Subcutaneous adipose tissue (tissue), 4 donors: ENCODE results near the gene ASB2. TPM values are rescaled to one million over a fixed set of nuclear protein-coding genes. Genes with fewer than 3 reads are reported as not detected.

Experiments
- total RNA-seq, 4 donors: library from RNA; depleted of rRNA; stranded (reverse); fragments of >200 nt; gene quantifications; one replicate each; pipeline ENCODE4 v1.1.0, GENCODE V29; 2016
- TF ChIP-seq, protein P1 (sequence below): fragments of 450-650 bp; IDR thresholded peaks from one replicate; pipeline ENCODE4 v1.5.1; 2016; ENCODE audit warnings: low read depth, mild to moderate bottlenecking, control low read depth, antibody characterized with exemption, moderate library complexity

ASB2 gene
- total RNA-seq, 4 donors from 2014 or later: 0.34 TPM; not detected in 3

DNA sequence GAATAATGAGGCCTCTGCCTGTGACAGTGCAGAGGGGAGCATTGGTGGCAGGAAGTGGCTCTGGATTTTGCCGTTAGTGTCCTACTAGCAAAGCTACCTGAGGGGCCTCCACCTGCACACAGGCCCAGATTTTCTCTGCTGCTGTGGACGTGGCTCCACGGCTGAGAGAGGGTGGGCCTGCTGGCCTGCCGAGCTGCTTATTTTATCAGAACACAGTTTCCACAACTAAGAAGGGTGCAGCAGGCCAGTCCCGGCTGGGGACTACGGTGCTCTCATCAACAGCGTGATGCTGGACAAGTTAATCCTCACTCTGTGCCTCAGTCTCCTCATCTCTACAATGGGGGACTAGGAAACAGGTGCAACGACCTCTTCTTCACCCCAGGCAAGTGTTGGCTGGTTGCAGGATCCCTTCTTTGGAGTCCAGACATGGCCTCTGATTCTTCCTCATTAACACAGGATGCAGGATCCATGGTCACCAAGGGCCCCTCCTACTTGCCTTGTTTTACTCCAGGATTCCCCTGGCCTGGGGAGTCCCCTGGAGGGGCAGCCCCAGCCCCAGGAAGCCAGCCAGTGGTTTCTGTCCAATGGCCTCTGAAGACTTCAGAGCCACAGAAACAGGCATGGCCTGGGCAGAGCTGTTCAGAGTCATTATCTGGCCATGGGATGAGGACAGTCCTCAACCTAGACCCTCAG lies 45.9 kb downstream of the ASB2 start:
- TF ChIP-seq, protein P1, sequence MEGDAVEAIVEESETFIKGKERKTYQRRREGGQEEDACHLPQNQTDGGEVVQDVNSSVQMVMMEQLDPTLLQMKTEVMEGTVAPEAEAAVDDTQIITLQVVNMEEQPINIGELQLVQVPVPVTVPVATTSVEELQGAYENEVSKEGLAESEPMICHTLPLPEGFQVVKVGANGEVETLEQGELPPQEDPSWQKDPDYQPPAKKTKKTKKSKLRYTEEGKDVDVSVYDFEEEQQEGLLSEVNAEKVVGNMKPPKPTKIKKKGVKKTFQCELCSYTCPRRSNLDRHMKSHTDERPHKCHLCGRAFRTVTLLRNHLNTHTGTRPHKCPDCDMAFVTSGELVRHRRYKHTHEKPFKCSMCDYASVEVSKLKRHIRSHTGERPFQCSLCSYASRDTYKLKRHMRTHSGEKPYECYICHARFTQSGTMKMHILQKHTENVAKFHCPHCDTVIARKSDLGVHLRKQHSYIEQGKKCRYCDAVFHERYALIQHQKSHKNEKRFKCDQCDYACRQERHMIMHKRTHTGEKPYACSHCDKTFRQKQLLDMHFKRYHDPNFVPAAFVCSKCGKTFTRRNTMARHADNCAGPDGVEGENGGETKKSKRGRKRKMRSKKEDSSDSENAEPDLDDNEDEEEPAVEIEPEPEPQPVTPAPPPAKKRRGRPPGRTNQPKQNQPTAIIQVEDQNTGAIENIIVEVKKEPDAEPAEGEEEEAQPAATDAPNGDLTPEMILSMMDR: no peak

DNA sequence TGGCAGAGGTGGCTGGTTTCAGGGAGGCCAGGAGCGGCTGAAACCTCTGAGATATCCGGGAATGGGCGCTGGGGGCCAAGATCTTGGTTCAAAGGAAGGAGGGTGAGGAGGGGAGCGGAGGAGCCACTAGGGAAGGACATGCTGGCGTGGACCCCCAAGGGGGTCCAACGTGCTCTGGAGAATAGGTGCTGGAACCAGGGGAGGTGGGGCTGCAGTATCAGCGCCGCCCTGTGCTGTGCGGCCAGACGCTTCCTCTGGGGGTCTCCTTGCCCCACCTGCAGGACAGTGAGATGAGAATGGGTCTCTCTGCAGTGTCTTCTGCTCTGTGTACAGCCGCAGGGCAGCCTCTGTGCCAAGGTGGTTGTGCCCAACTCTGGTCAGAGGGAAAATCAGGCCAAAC lies 46.7 kb downstream of the ASB2 start:
- TF ChIP-seq, protein P1: no peak

DNA sequence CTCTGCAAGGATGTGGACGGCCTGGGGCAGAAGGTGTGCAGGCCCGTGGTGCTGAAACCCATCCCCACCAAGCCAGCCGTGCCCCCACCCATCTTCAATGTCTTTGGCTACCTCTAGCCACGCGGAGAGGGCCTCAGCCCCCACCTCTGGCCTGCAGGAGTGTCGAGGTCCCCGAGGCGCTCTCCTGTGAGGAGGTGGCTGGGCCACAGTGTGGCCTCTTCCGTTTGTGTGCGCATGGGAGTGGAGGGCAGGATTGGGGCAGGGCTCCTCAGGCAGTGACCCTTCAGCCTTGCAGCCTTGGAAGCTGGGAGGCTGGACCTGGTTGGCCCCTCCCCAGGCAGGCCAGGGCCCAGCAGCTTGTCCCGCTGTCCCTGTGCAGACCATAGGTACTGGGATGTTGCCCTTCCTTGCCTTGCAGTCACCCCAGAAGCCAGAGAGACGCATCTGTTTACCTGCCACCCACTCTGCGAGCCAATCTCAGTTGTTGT lies 47.3 kb downstream of the ASB2 start:
- TF ChIP-seq, protein P1: no peak

DNA sequence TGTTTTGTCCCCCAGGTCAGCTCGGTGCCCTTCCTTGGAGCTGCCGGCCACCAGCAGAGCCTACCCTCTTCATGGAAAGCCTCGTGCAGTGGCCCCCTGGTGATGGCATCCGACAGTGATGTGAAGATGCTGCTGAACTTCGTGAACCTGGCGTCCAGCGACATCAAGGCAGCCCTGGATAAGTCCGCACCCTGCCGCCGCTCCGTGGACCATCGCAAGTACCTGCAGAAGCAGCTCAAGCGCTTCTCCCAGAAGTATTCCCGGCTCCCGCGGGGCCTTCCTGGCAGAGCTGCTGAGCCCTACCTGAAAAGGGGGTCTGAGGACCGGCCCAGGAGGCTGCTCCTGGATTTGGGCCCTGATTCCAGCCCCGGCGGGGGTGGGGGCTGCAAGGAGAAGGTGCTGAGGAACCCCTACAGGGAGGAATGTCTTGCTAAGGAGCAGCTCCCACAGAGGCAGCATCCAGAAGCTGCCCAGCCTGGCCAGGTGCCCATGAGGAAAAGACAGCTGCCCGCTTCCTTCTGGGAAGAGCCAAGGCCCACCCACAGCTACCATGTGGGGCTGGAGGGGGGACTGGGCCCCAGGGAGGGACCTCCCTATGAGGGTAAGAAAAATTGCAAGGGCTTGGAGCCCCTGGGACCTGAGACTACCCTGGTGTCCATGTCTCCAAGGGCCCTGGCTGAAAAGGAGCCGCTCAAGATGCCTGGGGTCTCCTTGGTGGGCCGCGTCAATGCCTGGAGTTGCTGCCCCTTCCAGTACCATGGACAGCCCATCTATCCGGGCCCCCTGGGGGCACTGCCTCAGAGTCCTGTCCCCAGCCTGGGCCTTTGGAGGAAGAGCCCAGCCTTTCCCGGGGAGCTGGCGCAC lies 48.0 kb downstream of the ASB2 start:
- TF ChIP-seq, protein P1: no peak

DNA sequence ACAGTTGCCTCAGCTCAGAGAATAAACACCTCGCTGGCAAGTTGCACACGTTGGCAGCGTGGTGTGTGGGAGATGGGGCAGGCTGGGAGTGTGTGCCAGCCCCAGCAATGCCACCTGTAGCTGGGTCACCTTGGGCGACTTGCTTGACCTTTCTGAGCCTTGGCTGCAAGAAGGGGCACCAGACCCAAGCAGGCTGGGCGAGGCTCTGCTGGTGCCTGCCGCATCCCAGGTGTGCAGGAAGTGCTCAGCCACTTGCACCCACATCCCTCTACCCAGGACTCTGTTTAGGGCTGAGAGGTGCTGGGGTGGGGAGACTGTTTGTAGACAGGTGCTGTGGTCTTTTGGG lies 48.6 kb downstream of the ASB2 start:
- TF ChIP-seq, protein P1: no peak

DNA sequence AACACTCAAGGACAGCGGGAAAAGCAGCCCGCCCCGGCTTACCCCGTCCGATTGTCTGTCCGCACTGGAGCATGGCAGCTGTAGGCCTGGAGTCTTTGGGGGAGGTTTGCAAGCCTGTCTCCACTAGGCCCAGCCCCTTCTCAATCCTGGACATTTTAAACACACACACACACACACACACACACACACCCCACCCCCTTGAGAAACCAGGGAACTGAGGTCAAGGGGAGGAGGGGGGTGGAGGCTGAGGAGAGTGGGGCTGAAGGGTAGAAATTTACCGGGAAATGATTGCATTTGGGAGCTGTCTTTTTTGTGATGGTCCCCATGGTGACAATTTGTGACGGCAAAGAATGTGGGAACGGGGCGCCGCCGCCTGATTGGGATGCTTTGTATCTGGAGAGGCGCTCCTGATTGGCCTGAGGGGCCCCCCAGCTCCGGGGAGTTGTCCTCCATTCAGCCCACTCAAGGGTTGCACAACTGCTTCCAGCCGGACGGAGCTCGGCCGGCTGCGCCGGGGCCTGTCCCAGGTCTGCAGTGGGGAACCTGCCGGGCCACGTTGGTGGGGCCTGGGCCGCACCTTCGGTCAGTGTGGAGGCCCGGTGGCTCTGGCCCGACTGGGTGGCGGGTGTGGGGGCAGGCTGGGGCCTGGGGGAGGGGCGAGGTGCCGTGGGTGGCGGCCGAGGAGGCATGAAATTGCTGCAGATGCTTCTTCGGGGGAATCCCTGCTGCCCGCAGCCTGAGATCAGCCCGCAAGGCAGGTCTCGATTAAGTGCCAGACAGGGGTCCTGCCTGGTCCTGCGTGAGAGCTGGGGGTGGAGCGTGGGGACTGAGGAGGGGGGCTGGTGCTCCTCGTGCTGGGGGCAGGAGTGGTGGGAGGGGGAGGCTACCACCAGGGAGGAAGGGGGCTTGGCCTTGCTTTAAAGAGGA lies 49.2 kb downstream of the ASB2 start, which contains the start of gene FAM181A:
FAM181A (plus strand) TSS at position 472 of the 927 bp plus-strand sequence. CDS start 942 bp downstream, outside the sequence.
- TF ChIP-seq, protein P1: no peak
